Hippocampal formation (tissue), 2 donors: ENCODE results near the gene HBZ.
"Not testable (repeated sequence)": the region's sequence is repeated elsewhere in the genome, so short reads cannot be mapped to it uniquely, and the experiment has no call there.

Source experiments
- DNase-seq, 2 donors: peaks; one replicate each; lab custom pipeline; 2025; lab: John Stamatoyannopoulos, UW

Gene HBZ

DNA sequence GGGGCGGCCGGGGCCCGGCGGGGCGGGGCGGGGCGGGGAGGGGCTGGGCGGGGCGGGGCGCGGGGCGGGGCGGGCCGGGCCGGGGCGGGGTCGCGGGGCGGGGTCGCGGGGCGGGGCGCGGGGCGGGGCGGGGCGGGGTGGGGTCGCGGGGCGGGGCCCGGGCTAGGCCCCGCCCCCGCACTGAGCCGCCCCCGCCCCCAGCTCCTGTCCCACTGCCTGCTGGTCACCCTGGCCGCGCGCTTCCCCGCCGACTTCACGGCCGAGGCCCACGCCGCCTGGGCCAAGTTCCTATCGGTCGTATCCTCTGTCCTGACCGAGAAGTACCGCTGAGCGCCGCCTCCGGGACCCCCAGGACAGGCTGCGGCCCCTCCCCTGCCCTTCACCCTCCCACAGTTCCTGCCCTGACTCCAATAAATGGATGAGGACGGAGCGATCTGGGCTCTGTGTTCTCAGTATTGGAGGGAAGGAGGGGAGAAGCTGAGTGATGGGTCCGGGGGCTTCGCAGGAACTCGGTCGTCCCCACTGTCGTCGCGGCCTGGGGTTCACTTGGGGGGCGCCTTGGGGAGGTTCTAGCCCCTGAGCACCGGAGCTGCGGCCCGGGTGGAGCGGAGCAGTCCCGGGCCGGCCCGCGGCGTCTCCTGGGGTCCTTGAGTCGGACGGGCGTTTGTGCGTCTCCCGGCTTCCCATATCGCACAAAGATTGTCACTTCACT is 12.5 kb downstream of the HBZ start:
- DNase-seq, result no peak

DNA sequence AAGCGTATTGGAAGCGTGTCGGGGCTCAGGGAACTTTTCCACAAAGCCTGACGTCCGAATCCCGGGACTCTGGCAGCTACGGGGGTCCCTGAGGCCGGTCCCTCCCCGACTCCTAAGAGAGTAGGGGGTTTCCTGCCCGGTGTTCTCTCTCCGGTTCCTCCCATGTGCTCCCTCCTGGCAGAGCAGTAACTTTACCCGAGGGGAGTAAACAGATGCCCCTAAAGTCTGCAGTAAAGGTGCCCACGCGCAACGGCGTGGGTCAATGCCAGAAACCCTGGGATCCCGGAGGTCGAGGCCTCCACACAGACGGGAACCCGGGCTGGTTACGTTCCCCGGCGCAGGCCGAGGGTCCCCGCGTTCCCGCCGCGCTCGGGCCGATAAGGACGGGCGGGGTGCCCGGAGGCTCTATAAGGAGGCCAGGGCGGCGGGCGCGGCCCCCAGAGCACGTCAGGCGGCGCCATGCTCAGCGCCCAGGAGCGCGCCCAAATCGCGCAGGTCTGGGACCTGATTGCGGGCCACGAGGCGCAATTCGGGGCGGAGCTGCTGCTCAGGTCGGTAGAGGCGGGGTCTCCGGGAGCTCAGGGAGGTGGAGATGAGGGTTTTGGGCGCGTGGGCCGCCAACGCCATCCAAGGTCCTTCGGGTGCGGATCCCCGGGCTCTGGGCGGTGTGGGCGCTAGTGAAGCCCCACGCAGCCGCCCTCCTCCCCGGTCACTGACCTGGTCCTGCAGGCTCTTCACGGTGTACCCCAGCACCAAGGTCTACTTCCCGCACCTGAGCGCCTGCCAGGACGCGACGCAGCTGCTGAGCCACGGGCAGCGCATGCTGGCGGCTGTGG is 13.3 kb downstream of the HBZ start, which contains the start of gene HBM:
Gene HBM (plus strand): TSS at position 440 of the 836 bp plus-strand sequence. CDS start 20 bp downstream, at position 460.
- no peak for DNase-seq

DNA sequence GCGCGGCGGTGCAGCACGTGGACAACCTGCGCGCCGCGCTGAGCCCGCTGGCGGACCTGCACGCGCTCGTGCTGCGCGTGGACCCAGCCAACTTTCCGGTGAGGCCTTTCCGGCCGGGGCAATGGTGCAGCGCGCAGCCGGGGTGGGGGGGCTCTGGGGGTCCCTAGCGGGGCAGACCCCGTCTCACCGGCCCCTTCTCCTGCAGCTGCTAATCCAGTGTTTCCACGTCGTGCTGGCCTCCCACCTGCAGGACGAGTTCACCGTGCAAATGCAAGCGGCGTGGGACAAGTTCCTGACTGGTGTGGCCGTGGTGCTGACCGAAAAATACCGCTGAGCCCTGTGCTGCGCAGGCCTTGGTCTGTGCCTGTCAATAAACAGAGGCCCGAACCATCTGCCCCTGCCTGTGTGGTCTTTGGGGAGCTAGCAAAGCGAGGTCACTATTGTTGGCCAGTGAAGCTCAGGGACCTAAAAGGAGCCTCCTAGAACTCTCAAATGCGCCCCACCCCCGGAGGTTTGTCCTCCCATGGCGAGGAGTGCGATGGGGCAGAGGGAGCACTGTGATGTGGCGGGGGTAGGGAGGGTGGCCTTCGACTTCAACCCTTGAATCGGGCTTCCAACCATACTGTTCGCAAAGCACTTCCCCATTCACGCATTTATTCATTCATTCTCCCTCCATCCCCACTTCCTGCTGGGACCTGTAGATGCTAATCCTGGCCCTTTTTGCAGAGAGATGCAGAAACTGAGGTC is 14.1 kb downstream of the HBZ start:
- no peak for DNase-seq

DNA sequence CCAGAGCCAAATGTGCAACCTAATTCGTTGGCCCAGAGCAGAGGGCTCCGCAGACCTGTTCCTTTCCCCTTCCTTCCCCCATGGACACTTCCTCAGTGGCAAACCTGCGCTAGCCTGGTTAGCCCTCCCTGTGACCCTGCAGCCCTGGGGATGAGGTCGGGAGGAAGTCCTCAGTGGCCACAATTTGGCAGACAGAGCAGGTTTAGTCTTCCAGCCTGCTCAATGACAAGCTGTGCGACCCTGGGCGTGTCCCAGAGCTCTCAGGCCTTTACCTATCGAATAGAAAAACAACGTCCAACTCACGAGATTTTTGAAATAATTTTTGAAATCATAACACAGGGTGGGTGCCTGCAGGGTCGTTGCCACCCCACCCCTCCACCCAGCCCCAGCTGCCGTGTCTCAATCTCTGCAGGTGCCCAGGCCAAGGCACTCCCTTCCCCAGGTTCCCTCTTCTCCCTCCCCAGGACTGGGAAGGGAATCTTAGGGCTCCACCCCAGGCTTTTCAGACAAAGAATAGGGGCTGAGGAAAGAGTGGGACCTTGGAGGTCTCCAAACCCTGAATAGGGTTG is 14.8 kb downstream of the HBZ start:
- DNase-seq, result no peak

DNA sequence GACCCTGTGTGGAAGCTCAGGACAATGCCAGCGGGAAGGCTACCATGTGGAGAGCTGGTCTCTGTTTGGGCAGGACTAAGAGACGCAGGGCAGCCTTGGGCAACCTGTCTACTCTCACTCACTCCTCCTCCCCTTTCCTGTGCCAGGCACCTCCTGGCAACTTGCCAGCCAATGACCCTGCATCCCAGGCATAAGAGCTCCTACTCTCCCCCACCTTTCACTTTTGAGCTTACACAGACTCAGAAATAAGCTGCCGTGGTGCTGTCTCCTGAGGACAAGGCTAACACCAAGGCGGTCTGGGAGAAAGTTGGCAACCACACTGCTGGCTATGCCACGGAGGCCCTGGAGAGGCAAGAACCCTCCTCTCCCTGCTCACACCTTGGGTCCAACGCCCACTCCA is 16.0 kb downstream of the HBZ start:
- no peak for DNase-seq

DNA sequence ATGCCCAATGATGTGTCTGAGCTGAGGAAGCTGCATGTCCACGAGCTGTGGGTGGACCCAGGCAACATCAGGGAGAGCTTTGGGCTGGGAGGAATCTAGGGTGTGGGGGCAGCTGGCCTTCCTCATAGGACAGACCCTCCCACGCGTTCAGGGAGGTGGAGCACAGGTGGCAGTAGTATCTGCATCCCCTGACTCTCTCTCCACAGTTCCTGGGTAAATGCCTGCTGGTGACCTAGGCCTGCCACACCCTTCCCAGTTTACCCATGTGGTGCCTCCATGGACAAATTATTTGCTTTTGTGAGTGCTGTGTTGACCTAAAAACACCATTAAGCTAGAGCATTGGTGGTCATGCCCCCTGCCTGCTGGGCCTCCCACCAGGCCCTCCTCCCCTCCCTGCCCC is 16.6 kb downstream of the HBZ start:
- DNase-seq, result no peak

DNA sequence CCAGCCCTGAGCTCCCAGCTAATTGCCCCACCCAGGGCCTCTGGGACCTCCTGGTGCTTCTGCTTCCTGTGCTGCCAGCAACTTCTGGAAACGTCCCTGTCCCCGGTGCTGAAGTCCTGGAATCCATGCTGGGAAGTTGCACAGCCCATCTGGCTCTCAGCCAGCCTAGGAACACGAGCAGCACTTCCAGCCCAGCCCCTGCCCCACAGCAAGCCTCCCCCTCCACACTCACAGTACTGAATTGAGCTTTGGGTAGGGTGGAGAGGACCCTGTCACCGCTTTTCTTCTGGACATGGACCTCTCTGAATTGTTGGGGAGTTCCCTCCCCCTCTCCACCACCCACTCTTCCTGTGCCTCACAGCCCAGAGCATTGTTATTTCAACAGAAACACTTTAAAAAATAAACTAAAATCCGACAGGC is 17.7 kb downstream of the HBZ start:
- DNase-seq, result not testable (repeated sequence)

DNA sequence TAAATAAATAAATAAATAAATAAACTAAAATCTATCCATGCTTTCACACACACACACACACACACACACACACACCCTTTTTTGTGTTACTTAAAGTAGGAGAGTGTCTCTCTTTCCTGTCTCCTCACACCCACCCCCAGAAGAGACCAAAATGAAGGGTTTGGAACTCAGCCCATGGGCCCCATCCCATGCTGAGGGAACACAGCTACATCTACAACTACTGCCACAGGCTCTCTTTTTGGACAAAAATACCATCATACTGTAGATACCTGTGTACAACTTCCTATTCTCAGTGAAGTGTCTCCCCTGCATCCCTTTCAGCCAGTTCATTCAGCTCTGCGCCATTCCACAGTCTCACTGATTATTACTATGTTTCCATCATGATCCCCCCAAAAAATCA is 18.3 kb downstream of the HBZ start:
- no peak for DNase-seq

DNA sequence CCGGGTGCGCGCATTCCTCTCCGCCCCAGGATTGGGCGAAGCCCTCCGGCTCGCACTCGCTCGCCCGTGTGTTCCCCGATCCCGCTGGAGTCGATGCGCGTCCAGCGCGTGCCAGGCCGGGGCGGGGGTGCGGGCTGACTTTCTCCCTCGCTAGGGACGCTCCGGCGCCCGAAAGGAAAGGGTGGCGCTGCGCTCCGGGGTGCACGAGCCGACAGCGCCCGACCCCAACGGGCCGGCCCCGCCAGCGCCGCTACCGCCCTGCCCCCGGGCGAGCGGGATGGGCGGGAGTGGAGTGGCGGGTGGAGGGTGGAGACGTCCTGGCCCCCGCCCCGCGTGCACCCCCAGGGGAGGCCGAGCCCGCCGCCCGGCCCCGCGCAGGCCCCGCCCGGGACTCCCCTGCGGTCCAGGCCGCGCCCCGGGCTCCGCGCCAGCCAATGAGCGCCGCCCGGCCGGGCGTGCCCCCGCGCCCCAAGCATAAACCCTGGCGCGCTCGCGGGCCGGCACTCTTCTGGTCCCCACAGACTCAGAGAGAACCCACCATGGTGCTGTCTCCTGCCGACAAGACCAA is 20.0 kb downstream of the HBZ start, which contains the start of gene HBA2:
Gene HBA2 (plus strand): TSS at position 503 of the 568 bp plus-strand sequence. CDS start 37 bp downstream, at position 540.
- not testable (repeated sequence) for DNase-seq

DNA sequence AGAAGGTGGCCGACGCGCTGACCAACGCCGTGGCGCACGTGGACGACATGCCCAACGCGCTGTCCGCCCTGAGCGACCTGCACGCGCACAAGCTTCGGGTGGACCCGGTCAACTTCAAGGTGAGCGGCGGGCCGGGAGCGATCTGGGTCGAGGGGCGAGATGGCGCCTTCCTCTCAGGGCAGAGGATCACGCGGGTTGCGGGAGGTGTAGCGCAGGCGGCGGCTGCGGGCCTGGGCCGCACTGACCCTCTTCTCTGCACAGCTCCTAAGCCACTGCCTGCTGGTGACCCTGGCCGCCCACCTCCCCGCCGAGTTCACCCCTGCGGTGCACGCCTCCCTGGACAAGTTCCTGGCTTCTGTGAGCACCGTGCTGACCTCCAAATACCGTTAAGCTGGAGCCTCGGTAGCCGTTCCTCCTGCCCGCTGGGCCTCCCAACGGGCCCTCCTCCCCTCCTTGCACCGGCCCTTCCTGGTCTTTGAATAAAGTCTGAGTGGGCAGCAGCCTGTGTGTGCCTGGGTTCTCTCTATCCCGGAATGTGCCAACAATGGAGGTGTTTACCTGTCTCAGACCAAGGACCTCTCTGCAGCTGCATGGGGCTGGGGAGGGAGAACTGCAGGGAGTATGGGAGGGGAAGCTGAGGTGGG is 20.9 kb downstream of the HBZ start:
- not testable (repeated sequence) for DNase-seq

DNA sequence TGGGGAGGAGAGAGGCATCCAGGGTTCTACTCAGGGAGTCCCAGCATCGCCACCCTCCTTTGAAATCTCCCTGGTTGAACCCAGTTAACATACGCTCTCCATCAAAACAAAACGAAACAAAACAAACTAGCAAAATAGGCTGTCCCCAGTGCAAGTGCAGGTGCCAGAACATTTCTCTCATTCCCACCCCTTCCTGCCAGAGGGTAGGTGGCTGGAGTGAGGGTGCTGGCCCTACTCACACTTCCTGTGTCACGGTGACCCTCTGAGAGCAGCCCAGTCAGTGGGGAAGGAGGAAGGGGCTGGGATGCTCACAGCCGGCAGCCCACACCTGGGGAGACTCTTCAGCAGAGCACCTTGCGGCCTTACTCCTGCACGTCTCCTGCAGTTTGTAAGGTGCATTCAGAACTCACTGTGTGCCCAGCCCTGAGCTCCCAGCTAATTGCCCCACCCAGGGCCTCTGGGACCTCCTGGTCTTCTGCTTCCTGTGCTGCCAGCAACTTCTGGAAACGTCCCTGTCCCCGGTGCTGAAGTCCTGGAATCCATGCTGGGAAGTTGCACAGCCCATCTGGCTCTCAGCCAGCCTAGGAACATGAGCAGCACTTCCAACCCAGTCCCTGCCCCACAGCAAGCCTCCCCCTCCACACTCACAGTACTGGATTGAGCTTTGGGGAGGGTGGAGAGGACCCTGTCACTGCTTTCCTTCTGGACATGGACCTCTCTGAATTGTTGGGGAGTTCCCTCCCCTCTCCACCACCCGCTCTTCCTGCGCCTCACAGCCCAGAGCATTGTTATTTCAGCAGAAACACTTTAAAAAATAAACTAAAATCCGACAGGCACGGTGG is 21.7 kb downstream of the HBZ start:
- DNase-seq, result not testable (repeated sequence)

DNA sequence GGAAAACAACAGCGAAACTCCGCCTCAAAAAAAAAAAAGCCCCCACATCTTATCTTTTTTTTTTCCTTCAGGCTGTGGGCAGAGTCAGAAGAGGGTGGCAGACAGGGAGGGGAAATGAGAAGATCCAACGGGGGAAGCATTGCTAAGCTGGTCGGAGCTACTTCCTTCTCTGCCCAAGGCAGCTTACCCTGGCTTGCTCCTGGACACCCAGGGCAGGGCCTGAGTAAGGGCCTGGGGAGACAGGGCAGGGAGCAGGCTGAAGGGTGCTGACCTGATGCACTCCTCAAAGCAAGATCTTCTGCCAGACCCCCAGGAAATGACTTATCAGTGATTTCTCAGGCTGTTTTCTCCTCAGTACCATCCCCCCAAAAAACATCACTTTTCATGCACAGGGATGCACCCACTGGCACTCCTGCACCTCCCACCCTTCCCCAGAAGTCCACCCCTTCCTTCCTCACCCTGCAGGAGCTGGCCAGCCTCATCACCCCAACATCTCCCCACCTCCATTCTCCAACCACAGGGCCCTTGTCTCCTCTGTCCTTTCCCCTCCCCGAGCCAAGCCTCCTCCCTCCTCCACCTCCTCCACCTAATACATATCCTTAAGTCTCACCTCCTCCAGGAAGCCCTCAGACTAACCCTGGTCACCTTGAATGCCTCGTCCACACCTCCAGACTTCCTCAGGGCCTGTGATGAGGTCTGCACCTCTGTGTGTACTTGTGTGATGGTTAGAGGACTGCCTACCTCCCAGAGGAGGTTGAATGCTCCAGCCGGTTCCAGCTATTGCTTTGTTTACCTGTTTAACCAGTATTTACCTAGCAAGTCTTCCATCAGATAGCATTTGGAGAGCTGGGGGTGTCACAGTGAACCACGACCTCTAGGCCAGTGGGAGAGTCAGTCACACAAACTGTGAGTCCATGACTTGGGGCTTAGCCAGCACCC is 22.8 kb downstream of the HBZ start:
- no peak for DNase-seq

DNA sequence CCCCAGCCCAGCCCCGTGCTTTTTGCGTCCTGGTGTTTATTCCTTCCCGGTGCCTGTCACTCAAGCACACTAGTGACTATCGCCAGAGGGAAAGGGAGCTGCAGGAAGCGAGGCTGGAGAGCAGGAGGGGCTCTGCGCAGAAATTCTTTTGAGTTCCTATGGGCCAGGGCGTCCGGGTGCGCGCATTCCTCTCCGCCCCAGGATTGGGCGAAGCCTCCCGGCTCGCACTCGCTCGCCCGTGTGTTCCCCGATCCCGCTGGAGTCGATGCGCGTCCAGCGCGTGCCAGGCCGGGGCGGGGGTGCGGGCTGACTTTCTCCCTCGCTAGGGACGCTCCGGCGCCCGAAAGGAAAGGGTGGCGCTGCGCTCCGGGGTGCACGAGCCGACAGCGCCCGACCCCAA is 23.6 kb downstream of the HBZ start:
- not testable (repeated sequence) for DNase-seq

DNA sequence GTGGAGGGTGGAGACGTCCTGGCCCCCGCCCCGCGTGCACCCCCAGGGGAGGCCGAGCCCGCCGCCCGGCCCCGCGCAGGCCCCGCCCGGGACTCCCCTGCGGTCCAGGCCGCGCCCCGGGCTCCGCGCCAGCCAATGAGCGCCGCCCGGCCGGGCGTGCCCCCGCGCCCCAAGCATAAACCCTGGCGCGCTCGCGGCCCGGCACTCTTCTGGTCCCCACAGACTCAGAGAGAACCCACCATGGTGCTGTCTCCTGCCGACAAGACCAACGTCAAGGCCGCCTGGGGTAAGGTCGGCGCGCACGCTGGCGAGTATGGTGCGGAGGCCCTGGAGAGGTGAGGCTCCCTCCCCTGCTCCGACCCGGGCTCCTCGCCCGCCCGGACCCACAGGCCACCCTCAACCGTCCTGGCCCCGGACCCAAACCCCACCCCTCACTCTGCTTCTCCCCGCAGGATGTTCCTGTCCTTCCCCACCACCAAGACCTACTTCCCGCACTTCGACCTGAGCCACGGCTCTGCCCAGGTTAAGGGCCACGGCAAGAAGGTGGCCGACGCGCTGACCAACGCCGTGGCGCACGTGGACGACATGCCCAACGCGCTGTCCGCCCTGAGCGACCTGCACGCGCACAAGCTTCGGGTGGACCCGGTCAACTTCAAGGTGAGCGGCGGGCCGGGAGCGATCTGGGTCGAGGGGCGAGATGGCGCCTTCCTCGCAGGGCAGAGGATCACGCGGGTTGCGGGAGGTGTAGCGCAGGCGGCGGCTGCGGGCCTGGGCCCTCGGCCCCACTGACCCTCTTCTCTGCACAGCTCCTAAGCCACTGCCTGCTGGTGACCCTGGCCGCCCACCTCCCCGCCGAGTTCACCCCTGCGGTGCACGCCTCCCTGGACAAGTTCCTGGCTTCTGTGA is 24.3 kb downstream of the HBZ start, which contains the start of gene HBA1:
Gene HBA1 (plus strand): TSS at position 204 of the 906 bp plus-strand sequence. CDS start 37 bp downstream, at position 241.
- DNase-seq, result not testable (repeated sequence)

DNA sequence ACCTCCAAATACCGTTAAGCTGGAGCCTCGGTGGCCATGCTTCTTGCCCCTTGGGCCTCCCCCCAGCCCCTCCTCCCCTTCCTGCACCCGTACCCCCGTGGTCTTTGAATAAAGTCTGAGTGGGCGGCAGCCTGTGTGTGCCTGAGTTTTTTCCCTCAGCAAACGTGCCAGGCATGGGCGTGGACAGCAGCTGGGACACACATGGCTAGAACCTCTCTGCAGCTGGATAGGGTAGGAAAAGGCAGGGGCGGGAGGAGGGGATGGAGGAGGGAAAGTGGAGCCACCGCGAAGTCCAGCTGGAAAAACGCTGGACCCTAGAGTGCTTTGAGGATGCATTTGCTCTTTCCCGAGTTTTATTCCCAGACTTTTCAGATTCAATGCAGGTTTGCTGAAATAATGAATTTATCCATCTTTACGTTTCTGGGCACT is 25.0 kb downstream of the HBZ start:
- DNase-seq, result peak in 1 of 2 donors; percentile 100

DNA sequence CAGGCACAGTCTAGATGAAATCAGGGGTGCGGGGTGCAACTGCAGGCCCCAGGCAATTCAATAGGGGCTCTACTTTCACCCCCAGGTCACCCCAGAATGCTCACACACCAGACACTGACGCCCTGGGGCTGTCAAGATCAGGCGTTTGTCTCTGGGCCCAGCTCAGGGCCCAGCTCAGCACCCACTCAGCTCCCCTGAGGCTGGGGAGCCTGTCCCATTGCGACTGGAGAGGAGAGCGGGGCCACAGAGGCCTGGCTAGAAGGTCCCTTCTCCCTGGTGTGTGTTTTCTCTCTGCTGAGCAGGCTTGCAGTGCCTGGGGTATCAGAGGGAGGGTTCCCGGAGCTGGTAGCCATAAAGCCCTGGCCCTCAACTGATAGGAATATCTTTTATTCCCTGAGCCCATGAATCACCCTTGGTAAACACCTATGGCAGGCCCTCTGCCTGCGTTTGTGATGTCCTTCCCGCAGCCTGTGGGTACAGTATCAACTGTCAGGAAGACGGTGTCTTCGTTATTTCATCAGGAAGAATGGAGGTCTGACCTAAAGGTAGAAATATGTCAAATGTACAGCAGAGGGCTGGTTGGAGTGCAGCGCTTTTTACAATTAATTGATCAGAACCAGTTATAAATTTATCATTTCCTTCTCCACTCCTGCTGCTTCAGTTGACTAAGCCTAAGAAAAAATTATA is 25.7 kb downstream of the HBZ start:
- no peak for DNase-seq

DNA sequence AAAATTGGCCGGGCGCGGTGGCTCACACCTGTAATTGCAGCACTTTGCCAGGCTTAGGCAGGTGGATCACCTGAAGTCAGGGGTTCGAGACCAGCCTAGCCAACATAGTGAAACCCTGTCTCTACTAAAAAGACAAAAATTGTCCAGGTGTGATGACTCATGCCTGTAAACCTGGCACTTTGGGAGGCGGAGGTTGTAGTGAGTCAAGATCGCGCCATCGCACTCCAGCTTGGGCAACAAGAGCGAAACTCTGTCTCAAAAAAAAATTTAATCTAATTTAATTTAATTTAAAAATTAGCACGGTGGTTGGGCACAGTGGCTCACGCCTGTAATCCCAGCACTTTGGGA is 26.2 kb downstream of the HBZ start:
- no peak for DNase-seq
